Loucy (cell line): ENCODE measurements around the gene FGD5.

Experiments
- H2AFZ ChIP-seq: fragments of 200-600 bp; sonication (generic); 2 replicates; pipeline ENCODE4 v1.6.0; 2016; ENCODE audit warnings: antibody characterized with exemption, mild to moderate bottlenecking, low read length, moderate library complexity
- H3F3A ChIP-seq: fragments of 200-600 bp; 2 replicates; pipeline ENCODE4 v1.6.0; 2016; ENCODE audit warnings: antibody characterized with exemption, low read depth, mild to moderate bottlenecking
- H3K27me3 ChIP-seq: fragments of 200-600 bp; sonication (generic); 2 replicates; pipeline ENCODE4 v1.6.1; 2014; ENCODE audit warnings: low read length, mild to moderate bottlenecking; ENCODE audit not compliant: insufficient read depth, poor library complexity, severe bottlenecking
- H3K36me3 ChIP-seq: fragments of 200-600 bp; sonication (generic); 2 replicates; pipeline ENCODE4 v1.6.1; 2016; ENCODE audit warnings: low read length; ENCODE audit not compliant: insufficient read depth
- H3K4me1 ChIP-seq: fragments of 200-600 bp; sonication (generic); 2 replicates; pipeline ENCODE4 v1.5.1; 2014; ENCODE audit warnings: low read length, mild to moderate bottlenecking; ENCODE audit not compliant: insufficient read depth, poor library complexity, severe bottlenecking
- H3K4me2 ChIP-seq: fragments of 200-600 bp; sonication (generic); 2 replicates; pipeline ENCODE4 v1.6.0; 2014; ENCODE audit warnings: antibody characterized with exemption, low read length, low read depth, mild to moderate bottlenecking; ENCODE audit not compliant: poor library complexity, severe bottlenecking
- H3K4me3 ChIP-seq: fragments of 200-600 bp; sonication (generic); 2 replicates; pipeline ENCODE4 v1.5.1; 2014; ENCODE audit warnings: low read length, mild to moderate bottlenecking, mixed read lengths; ENCODE audit not compliant: poor library complexity, severe bottlenecking
- H3K79me2 ChIP-seq: fragments of 200-600 bp; sonication (generic); 2 replicates; pipeline ENCODE4 v1.6.1; 2014; ENCODE audit warnings: low read length; ENCODE audit not compliant: insufficient read depth
- H3K9ac ChIP-seq: fragments of 200-600 bp; sonication (generic); 2 replicates; pipeline ENCODE4 v1.6.0; 2014; ENCODE audit warnings: mild to moderate bottlenecking, low read depth, low read length, moderate library complexity; ENCODE audit not compliant: poor library complexity, severe bottlenecking
- H3K9me2 ChIP-seq: fragments of 200-600 bp; sonication (generic); replicated peaks from 2 replicates; pipeline ENCODE4 v1.6.1; 2016; ENCODE audit warnings: low read depth, low read length, mixed read lengths
- H3K9me3 ChIP-seq: fragments of 200-600 bp; sonication (generic); 2 replicates; pipeline ENCODE4 v1.6.1; 2014; ENCODE audit warnings: mild to moderate bottlenecking, antibody characterized with exemption, low read length, low read depth; ENCODE audit not compliant: insufficient read depth
- H4K20me1 ChIP-seq: fragments of 200-600 bp; sonication (generic); 2 replicates; pipeline ENCODE4 v1.6.0; 2014; ENCODE audit warnings: antibody characterized with exemption, low read length, mild to moderate bottlenecking; ENCODE audit not compliant: insufficient read depth, poor library complexity, severe bottlenecking
- CTCF ChIP-seq: fragments of 200-600 bp; sonication (generic); conservative IDR thresholded peaks from 2 replicates; pipeline ENCODE4 v1.5.1; 2014; ENCODE audit warnings: mild to moderate bottlenecking, antibody characterized with exemption, low read length
- EZH2phosphoT487 ChIP-seq: fragments of 200-600 bp; IDR thresholded peaks from 2 replicates; pipeline ENCODE4 v1.6.1; 2018; ENCODE audit warnings: antibody characterized with exemption, mild to moderate bottlenecking, moderate library complexity, borderline replicate concordance

The FGD5 gene

GRCh38 chr3:14775563-14775962, 43.2 kb upstream of the FGD5 start:
- Histone ChIP-seq H3K4me3 (no peak overlapping the region), H3K9me2 (no peaks in the 10 kb centered on the region), H3K4me2 (no peak overlapping the region), H2AFZ (no peak overlapping the region), H3F3A (no peaks in the 10 kb centered on the region), H3K9ac (no peak overlapping the region), H3K36me3 (no peaks in the 10 kb centered on the region), H3K9me3 (no peaks in the 10 kb centered on the region), H3K4me1 (no peaks in the 10 kb centered on the region), H4K20me1 (no peaks in the 10 kb centered on the region), H3K27me3 (no peaks in the 10 kb centered on the region), H3K79me2 (no peaks in the 10 kb centered on the region)
- no peak for TF ChIP-seq EZH2phosphoT487
- TF ChIP-seq CTCF, result no peak

- Histone ChIP-seq H3K4me2 (no peak overlapping the region), H3K4me1 (no peaks in the 10 kb centered on the region), H3K4me3 (no peak overlapping the region), H3K27me3 (no peaks in the 10 kb centered on the region), H3K36me3 (no peaks in the 10 kb centered on the region), H3K9me2 (no peaks in the 10 kb centered on the region), H3K9ac (no peak overlapping the region), H3K79me2 (no peaks in the 10 kb centered on the region), H2AFZ (no peak overlapping the region), H4K20me1 (no peaks in the 10 kb centered on the region), H3K9me3 (no peaks in the 10 kb centered on the region), H3F3A (no peaks in the 10 kb centered on the region)
- TF ChIP-seq EZH2phosphoT487, result no peak
- TF ChIP-seq CTCF, result no peak
Measured at GRCh38 chr3:14779069-14779685, 39.6 kb upstream of the FGD5 start.

GRCh38 chr3:14780927-14781507, 37.7 kb upstream of the FGD5 start:
- Histone ChIP-seq H3K4me1 (no peaks in the 10 kb centered on the region), H3K9me2 (no peaks in the 10 kb centered on the region), H3K4me2 (no peak overlapping the region), H3K9me3 (no peaks in the 10 kb centered on the region), H3K27me3 (no peaks in the 10 kb centered on the region), H3K4me3 (no peak overlapping the region), H4K20me1 (no peaks in the 10 kb centered on the region), H3K9ac (no peak overlapping the region), H3F3A (no peaks in the 10 kb centered on the region), H3K79me2 (no peaks in the 10 kb centered on the region), H2AFZ (no peak overlapping the region), H3K36me3 (no peaks in the 10 kb centered on the region)
- TF ChIP-seq EZH2phosphoT487, result no peak
- peak; percentile 59 for TF ChIP-seq CTCF
